ENCODE data around the gene HIVEP3.

DNA sequence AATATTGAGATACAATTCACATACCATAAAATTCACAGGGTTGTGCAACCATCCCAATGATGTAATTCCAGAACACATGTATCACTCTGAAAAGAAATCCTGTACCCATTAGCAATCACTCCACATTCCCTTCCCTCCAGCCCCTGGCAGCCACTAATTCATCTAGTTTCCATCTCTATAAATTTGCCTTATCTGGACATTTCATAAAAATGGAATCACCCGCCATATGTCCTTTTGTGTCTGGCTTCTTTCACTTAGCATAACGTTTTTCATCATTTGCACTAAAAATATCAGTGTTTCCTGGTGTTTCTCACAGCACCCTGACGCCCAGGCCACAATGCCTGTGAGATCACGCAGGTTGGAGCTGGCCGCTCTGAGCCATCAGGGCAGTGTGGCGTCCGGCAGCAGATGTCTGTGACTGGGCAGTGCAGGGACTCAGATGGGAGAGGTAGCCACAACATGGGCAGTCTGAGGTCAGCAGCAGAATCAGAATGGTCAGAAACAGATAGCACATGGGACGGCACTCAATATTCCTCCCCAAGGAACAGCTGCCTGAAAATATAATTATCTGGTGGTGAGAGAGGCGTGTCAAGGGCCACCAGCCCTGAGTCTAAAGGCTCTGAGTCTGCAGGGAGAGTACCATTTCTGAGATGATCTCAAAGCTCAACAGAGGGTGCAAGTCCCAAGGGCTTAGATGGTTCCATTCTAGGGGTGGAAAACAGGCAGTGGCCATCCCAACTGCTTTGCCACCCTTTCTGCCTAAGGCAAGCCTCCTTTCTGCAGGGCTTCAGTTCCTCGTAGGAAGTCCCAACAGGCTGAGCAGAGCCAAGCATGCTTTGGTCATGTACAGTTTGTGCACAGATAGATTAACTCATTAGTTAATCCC, 304.8 kb downstream of the HIVEP3 start:
- no peak for TF ChIP-seq ZNF274 (IDR thresholded peaks at IDR 0.05; ENCODE audit: low read depth, low read length)
- TF ChIP-seq YY1 (IDR thresholded peaks at IDR 0.05; ENCODE audit: insufficient read depth, insufficient read length) = no peak
- TF ChIP-seq SUZ12 (IDR thresholded peaks at IDR 0.05; ENCODE audit: extremely low read depth, insufficient read depth, insufficient read length) = no peak
